A673 (cell line): ENCODE measurements around the gene EXT2.

ENCODE experiments used
- CTCF ChIP-seq: fragments of 300-800, 200-600 bp; sonication (generic); conservative IDR thresholded peaks from 2 replicates; pipeline ENCODE4 v1.5.1; 2017; ENCODE audit warnings: low read depth, mild to moderate bottlenecking, antibody characterized with exemption, low read length, moderate library complexity, mixed read lengths
- EZH2 ChIP-seq: fragments of 200-600 bp; sonication (generic); IDR thresholded peaks from 2 replicates; pipeline ENCODE4 v1.6.1; 2017; ENCODE audit warnings: borderline replicate concordance, low read depth, mild to moderate bottlenecking, mixed read lengths, antibody characterized with exemption, low read length; ENCODE audit not compliant: poor library complexity, severe bottlenecking

- TF ChIP-seq CTCF (no peak), EZH2 (no peak)
These were observed 10.1 kb upstream of the EXT2 start for GRCh38 chr11:44085330-44085729.
